Measurements from ENCODE around the gene IFITM2.
"Not testable (repeated sequence)": the region's sequence is repeated elsewhere in the genome, so short reads cannot be mapped to it uniquely, and the experiment has no call there.

DNA sequence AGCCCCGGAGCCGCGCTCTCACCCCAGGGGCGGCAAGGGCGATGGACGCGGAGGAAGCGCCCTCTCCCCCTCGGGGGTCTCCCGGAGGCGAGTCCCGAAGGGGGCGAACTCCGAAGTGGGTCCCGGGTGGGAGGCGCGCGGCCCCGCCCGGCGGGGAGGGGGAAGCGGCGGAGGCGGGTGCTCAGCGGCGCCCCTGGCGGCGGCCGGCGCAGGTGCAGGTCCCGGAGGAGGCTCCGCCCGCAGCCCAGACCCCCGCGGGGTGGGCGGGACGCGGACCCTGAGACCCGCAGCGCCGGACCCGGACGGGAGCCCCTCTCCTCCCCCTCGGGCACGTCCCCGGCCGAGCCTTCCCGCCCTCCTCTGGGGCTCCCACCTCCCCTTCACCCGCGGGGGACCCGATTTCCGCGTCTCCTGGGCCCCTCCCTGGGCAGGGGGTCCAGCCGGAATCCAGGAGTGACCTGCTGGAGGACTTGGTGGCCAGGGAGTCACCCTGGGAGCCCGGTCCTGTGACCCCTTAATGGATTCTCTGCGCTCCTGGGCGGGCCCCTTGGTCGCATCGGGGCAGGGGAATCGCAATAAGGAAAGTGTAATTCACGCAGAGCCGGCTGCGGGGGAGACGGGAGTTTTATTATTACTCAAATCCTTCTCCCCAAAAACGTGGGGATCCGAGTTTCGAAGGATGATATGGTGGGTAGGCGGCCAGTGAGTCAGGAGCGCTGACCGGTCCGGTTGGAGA is 3.6 kb downstream of the IFITM2 start:
- TF ChIP-seq, protein P1, sequence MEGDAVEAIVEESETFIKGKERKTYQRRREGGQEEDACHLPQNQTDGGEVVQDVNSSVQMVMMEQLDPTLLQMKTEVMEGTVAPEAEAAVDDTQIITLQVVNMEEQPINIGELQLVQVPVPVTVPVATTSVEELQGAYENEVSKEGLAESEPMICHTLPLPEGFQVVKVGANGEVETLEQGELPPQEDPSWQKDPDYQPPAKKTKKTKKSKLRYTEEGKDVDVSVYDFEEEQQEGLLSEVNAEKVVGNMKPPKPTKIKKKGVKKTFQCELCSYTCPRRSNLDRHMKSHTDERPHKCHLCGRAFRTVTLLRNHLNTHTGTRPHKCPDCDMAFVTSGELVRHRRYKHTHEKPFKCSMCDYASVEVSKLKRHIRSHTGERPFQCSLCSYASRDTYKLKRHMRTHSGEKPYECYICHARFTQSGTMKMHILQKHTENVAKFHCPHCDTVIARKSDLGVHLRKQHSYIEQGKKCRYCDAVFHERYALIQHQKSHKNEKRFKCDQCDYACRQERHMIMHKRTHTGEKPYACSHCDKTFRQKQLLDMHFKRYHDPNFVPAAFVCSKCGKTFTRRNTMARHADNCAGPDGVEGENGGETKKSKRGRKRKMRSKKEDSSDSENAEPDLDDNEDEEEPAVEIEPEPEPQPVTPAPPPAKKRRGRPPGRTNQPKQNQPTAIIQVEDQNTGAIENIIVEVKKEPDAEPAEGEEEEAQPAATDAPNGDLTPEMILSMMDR (IDR thresholded peaks at IDR 0.05): not testable (repeated sequence)
- not testable (repeated sequence) for TF ChIP-seq POLR2A (IDR thresholded peaks at IDR 0.05)
